Measurements from ENCODE around the gene CISD3. TPM values are rescaled to one million over a fixed set of nuclear protein-coding genes. Genes with fewer than 3 reads are reported as not detected.

The CISD3 gene
- total RNA-seq, 5 donors from 2014 or later (not counting 1 experiment from before 2014, with no cell fraction given): 10.7 to 21.5 (median 17.7) TPM

DNA sequence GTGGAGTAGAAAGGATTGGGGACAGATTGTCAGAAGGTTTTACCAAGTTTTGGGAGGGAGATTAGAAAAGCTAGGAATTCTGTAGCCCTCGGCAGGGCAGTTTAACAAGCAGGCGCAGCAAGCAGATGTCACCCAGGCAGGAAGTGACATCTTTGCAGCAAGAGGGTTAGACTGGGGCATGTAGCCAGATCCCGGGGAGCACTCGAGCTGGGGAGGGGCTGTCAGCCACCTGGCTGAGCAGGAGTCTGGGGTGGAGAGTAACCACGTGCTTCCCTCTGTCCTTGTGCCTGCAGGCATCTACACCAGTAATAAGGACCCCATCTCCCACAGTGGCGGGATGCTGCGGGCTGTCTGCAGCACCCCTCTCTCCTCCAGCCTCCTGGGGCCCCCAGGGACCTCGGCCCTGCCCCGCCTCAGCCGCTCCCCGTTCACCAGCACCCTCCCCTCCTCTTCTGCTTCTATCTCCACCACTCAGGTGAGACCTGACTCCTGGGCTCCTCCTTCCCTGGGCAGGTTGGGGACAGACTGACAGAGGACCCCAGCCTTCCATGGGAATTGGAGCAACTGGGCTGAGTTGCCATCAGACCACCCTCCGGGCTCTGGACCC, 12.9 kb upstream of the CISD3 start:
- Mint-ChIP-seq H3K9me3 (no peaks in the 10 kb centered on the region), H3K4me3 (no peak overlapping the region), H3K4me1 (peaks cover 22 to 32% (median 26%) of the 10 kb centered on the region in 3 donors), H3K27ac (peak overlapping the region; percentile 34 to 50), H3K27me3 (no peaks in the 10 kb centered on the region), H3K36me3 (peaks cover 41% of the 10 kb centered on the region)
- H3K4me1 ChIP-seq (ENCODE audit: control insufficient read depth in 1 of 2, extremely low read depth in 1 of 2, insufficient read depth in 2 of 2, low read length in 2 of 2): peaks cover 0 to 60% of the 10 kb centered on the region in 2 experiments
- ChIA-PET CTCF (no interaction called here), POLR2A (no interaction called here)
- no peaks in the 10 kb centered on the region for H3K9me3 ChIP-seq
- H3K4me3 ChIP-seq (ENCODE audit: control insufficient read depth in 1 of 2, extremely low read depth in 1 of 2, low read length in 1 of 2): no peak overlapping the region
- no peak overlapping the region for H3K27ac ChIP-seq (ENCODE audit: low read length)
- 91% methylated on average over 9 of the region's 12 CpGs for WGBS (ENCODE audit: insufficient coverage)
- H3K27me3 ChIP-seq (replicated peaks in 1 of 2; ENCODE audit: control insufficient read depth in 2 of 2, extremely low read depth in 1 of 2, insufficient read depth in 2 of 2, low read length in 1 of 2): no peaks in the 10 kb centered on the region
- no peak for DNase-seq
- peaks cover 32 to 96% of the 10 kb centered on the region in 2 donors for H3K36me3 ChIP-seq (ENCODE audit: control insufficient read depth in 2 of 2, extremely low read depth in 1 of 2, insufficient read depth in 1 of 2, low read length in 1 of 2)
- ATAC-seq (replicated peaks in 1 of 4): no peak

DNA sequence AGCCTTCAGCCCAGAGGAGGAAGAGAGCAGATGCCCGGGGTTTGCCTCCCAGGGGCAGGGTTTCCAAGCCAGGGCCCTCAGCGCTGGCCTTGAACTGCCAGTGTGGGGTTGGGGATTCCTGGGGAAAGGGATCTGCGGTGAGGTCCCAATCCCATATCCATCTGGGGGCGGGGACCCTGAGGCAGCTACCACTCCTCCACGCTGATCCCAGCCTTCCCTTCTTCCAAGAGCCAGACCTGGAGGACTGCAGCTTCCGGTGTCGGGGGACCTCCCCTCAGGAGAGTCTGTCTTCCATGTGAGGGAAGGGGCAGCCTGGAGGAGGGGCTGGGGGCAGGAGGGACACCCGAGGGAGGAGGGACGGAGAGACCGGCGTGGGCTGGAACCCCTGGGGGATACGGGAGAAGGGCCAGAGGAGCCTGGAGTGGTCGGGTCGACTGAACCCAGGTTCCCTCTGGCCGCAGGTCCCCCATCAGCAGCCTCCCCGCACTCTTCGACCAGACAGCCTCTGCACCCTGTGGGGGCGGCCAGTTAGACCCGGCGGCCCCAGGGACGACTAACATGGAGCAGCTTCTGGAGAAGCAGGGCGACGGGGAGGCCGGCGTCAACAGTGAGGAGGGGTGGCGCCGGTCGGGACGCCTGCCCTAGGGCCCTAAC, 10.7 kb upstream of the CISD3 start:
- H3K9me3 Mint-ChIP-seq: no peaks in the 10 kb centered on the region
- peaks cover 28 to 43% (median 30%) of the 10 kb centered on the region in 3 donors for H3K4me1 Mint-ChIP-seq
- H3K9me3 ChIP-seq: no peaks in the 10 kb centered on the region
- H3K27ac Mint-ChIP-seq: peak overlapping the region in 1 of 2 donors; percentile 39
- peaks cover 23 to 90% of the 10 kb centered on the region in 2 donors for H3K36me3 ChIP-seq (ENCODE audit: control insufficient read depth in 2 of 2, extremely low read depth in 1 of 2, insufficient read depth in 1 of 2, low read length in 1 of 2)
- no peak for DNase-seq
- no peak overlapping the region for H3K4me3 ChIP-seq (ENCODE audit: control insufficient read depth in 1 of 2, extremely low read depth in 1 of 2, low read length in 1 of 2)
- H3K36me3 Mint-ChIP-seq: peaks cover 37% of the 10 kb centered on the region
- WGBS (ENCODE audit: insufficient coverage): 97% methylated on average over 22 of the region's 29 CpGs
- ChIA-PET POLR2A (no interaction called here), CTCF (interaction anchor here in 1 of 2 donors (0.8 to 1.0 kb wide), 2 partner anchors 9 to 12 kb away, joined by 5 read pairs; no protein-coding TSS in a partner anchor)
- H3K27me3 ChIP-seq (replicated peaks in 1 of 2; ENCODE audit: control insufficient read depth in 2 of 2, extremely low read depth in 1 of 2, insufficient read depth in 2 of 2, low read length in 1 of 2): no peaks in the 10 kb centered on the region
- H3K4me3 Mint-ChIP-seq: no peak overlapping the region
- H3K4me1 ChIP-seq (ENCODE audit: control insufficient read depth in 1 of 2, extremely low read depth in 1 of 2, insufficient read depth in 2 of 2, low read length in 2 of 2): peaks cover 0 to 62% of the 10 kb centered on the region in 2 experiments
- no peak overlapping the region for H3K27ac ChIP-seq (ENCODE audit: low read length)
- no peak for ATAC-seq (replicated peaks in 1 of 4)
- no peaks in the 10 kb centered on the region for H3K27me3 Mint-ChIP-seq

DNA sequence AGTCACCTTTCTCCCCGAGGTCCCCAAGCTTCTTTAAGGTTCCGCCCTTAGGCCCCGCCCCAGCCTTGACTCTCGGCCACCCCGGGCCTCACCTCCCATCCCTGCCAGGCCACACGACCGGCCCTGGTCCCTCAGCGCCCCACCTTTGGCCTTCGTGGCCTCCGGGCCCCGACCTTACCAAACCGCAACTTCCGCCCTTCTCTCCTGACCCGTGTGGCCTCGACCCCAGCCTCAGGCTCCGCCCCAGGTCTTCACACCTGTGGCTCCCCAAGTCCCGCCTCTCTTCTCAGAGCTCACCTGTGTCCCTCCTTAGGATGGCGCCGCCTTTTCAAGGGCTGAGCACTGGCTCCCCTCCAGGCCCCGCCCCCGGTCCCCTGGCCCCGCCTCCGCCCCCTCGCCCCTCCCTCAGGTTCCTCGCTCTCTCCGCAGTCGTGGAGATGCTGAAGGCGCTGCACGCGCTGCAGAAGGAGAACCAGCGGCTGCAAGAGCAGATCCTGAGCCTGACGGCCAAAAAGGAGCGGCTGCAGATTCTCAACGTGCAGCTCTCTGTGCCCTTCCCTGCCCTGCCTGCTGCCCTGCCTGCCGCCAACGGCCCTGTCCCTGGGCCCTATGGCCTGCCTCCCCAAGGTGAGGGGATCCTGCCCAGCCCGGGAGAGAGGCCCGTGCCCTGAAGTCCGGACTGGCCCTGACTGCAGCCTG, 10.0 kb upstream of the CISD3 start:
- Histone ChIP-seq H3K4me3 (ENCODE audit: control insufficient read depth in 1 of 2, extremely low read depth in 1 of 2, low read length in 1 of 2) (no peak overlapping the region), H3K36me3 (ENCODE audit: control insufficient read depth in 2 of 2, extremely low read depth in 1 of 2, insufficient read depth in 1 of 2, low read length in 1 of 2) (peaks cover 26 to 89% of the 10 kb centered on the region in 2 donors), H3K27me3 (replicated peaks in 1 of 2; ENCODE audit: control insufficient read depth in 2 of 2, extremely low read depth in 1 of 2, insufficient read depth in 2 of 2, low read length in 1 of 2) (no peaks in the 10 kb centered on the region), H3K9me3 (no peaks in the 10 kb centered on the region), H3K4me1 (ENCODE audit: control insufficient read depth in 1 of 2, extremely low read depth in 1 of 2, insufficient read depth in 2 of 2, low read length in 2 of 2) (peaks cover 4 to 69% of the 10 kb centered on the region in 2 experiments), H3K27ac (ENCODE audit: low read length) (no peak overlapping the region)
- POLR2A ChIA-PET: no interaction called here
- H3K27ac Mint-ChIP-seq: peak overlapping the region in 1 of 2 donors; percentile 44
- 88% methylated on average over 32 of the region's 39 CpGs for WGBS (ENCODE audit: insufficient coverage)
- H3K9me3 Mint-ChIP-seq: no peaks in the 10 kb centered on the region
- no peak overlapping the region for H3K4me3 Mint-ChIP-seq
- no peak for DNase-seq
- peak in 1 of 4 experiments; percentile 24 for ATAC-seq (replicated peaks in 1 of 4)
- peaks cover 32% of the 10 kb centered on the region for H3K36me3 Mint-ChIP-seq
- H3K27me3 Mint-ChIP-seq: no peaks in the 10 kb centered on the region
- CTCF ChIA-PET: no interaction called here
- peaks cover 33 to 45% (median 36%) of the 10 kb centered on the region in 3 donors for H3K4me1 Mint-ChIP-seq

DNA sequence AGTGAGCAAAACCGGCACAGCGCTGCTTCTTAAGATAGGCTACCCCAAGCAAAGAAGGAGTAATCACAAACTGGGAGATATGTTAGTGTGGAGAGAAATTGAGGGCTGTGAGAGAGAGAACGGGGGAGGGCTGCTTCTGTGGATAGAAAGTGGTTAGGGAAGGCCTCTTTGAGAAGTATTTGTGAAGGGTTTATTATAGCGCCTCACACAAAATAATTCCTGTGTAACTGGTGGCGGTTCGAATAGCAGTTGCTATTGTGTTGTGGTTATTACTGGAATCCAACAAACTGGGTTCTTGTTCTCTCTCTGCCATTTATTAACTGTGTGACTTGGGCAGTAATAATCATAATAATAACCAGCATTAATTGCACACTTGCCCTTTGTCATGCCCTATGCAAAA, 9.2 kb upstream of the CISD3 start:
- Histone ChIP-seq H3K27me3 (replicated peaks in 1 of 2; ENCODE audit: control insufficient read depth in 2 of 2, extremely low read depth in 1 of 2, insufficient read depth in 2 of 2, low read length in 1 of 2) (no peaks in the 10 kb centered on the region), H3K27ac (ENCODE audit: low read length) (no peak overlapping the region), H3K9me3 (no peaks in the 10 kb centered on the region), H3K36me3 (ENCODE audit: control insufficient read depth in 2 of 2, extremely low read depth in 1 of 2, insufficient read depth in 1 of 2, low read length in 1 of 2) (peaks cover 19 to 83% of the 10 kb centered on the region in 2 donors), H3K4me1 (ENCODE audit: control insufficient read depth in 1 of 2, extremely low read depth in 1 of 2, insufficient read depth in 2 of 2, low read length in 2 of 2) (peaks cover 6 to 72% of the 10 kb centered on the region in 2 experiments), H3K4me3 (ENCODE audit: control insufficient read depth in 1 of 2, extremely low read depth in 1 of 2, low read length in 1 of 2) (no peak overlapping the region)
- peak overlapping the region; percentile 14 to 44 for H3K27ac Mint-ChIP-seq
- no peaks in the 10 kb centered on the region for H3K27me3 Mint-ChIP-seq
- CTCF ChIA-PET: no interaction called here
- H3K9me3 Mint-ChIP-seq: no peaks in the 10 kb centered on the region
- peaks cover 36 to 50% (median 43%) of the 10 kb centered on the region in 3 donors for H3K4me1 Mint-ChIP-seq
- DNase-seq: no peak
- 95% methylated on average over 3 of the region's 6 CpGs for WGBS (ENCODE audit: insufficient coverage)
- ATAC-seq (replicated peaks in 1 of 4): no peak
- POLR2A ChIA-PET: no interaction called here
- no peak overlapping the region for H3K4me3 Mint-ChIP-seq
- H3K36me3 Mint-ChIP-seq: peaks cover 24% of the 10 kb centered on the region

DNA sequence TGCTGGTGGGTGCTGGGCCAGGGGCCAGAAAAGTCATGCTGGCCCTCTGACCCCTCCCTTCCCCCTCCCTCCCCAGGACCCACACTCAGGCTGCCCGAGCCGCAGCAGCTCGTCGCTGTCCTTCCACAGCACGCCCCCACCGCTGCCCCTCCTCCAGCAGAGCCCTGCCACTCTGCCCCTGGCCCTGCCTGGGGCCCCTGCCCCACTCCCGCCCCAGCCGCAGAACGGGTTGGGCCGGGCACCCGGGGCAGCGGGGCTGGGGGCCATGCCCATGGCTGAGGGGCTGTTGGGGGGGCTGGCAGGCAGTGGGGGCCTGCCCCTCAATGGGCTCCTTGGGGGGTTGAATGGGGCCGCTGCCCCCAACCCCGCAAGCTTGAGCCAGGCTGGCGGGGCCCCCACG, 8.3 kb upstream of the CISD3 start:
- no peak overlapping the region for H3K27ac Mint-ChIP-seq
- Histone ChIP-seq H3K27ac (ENCODE audit: low read length) (no peak overlapping the region), H3K4me1 (ENCODE audit: control insufficient read depth in 1 of 2, extremely low read depth in 1 of 2, insufficient read depth in 2 of 2, low read length in 2 of 2) (peaks cover 8 to 76% of the 10 kb centered on the region in 2 experiments), H3K36me3 (ENCODE audit: control insufficient read depth in 2 of 2, extremely low read depth in 1 of 2, insufficient read depth in 1 of 2, low read length in 1 of 2) (peaks cover 12 to 75% of the 10 kb centered on the region in 2 donors), H3K27me3 (replicated peaks in 1 of 2; ENCODE audit: control insufficient read depth in 2 of 2, extremely low read depth in 1 of 2, insufficient read depth in 2 of 2, low read length in 1 of 2) (no peaks in the 10 kb centered on the region), H3K4me3 (ENCODE audit: control insufficient read depth in 1 of 2, extremely low read depth in 1 of 2, low read length in 1 of 2) (no peak overlapping the region), H3K9me3 (no peaks in the 10 kb centered on the region)
- peaks cover 21% of the 10 kb centered on the region for H3K36me3 Mint-ChIP-seq
- no peak for DNase-seq
- no peak for ATAC-seq (replicated peaks in 1 of 4)
- peaks cover 41 to 55% (median 50%) of the 10 kb centered on the region in 3 donors for H3K4me1 Mint-ChIP-seq
- no peaks in the 10 kb centered on the region for H3K9me3 Mint-ChIP-seq
- POLR2A ChIA-PET: no interaction called here
- CTCF ChIA-PET: interaction anchor here in 1 of 2 donors (0.6 kb wide), 1 partner anchor 303 kb away, joined by 3 read pairs; no protein-coding TSS in a partner anchor
- no peak overlapping the region for H3K4me3 Mint-ChIP-seq
- no peaks in the 10 kb centered on the region for H3K27me3 Mint-ChIP-seq
- 98% methylated on average over 6 of the region's 16 CpGs for WGBS (ENCODE audit: insufficient coverage)

DNA sequence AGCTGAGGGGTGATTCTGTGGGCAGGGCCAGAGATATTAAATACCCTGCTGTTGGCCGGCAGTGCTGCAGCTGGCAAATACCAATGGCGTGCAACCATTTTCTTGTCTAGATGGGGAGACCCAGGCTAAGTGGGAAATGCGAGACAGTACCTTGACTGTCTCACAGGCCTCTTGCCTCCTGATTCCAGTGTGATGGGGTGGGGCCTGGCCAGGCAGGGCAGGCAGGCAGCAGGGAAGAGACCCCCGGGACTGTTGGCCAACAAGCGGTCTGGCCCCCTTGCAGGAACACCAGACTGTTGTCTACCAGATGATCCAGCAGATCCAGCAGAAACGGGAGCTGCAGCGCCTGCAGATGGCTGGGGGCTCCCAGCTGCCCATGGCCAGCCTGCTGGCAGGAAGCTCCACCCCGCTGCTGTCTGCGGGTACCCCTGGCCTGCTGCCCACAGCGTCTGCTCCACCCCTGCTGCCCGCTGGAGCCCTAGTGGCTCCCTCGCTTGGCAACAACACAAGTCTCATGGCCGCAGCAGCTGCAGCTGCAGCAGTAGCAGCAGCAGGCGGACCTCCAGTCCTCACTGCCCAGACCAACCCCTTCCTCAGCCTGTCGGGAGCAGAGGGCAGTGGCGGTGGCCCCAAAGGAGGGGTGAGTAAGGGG, 5.7 kb upstream of the CISD3 start:
- Histone ChIP-seq H3K9me3 (no peaks in the 10 kb centered on the region), H3K27me3 (replicated peaks in 1 of 2; ENCODE audit: control insufficient read depth in 2 of 2, extremely low read depth in 1 of 2, insufficient read depth in 2 of 2, low read length in 1 of 2) (no peaks in the 10 kb centered on the region), H3K4me1 (ENCODE audit: control insufficient read depth in 1 of 2, extremely low read depth in 1 of 2, insufficient read depth in 2 of 2, low read length in 2 of 2) (peaks cover 28 to 84% of the 10 kb centered on the region in 2 experiments), H3K36me3 (ENCODE audit: control insufficient read depth in 2 of 2, extremely low read depth in 1 of 2, insufficient read depth in 1 of 2, low read length in 1 of 2) (peaks cover 6 to 50% of the 10 kb centered on the region in 2 donors), H3K4me3 (ENCODE audit: control insufficient read depth in 1 of 2, extremely low read depth in 1 of 2, low read length in 1 of 2) (no peak overlapping the region), H3K27ac (ENCODE audit: low read length) (peak overlapping the region; percentile 40)
- Mint-ChIP-seq H3K4me3 (peak overlapping the region in 1 of 3 donors; percentile 9), H3K4me1 (peaks cover 59 to 71% (median 61%) of the 10 kb centered on the region in 3 donors), H3K36me3 (peaks cover 5% of the 10 kb centered on the region), H3K27ac (peak overlapping the region; percentile 58 to 78), H3K9me3 (no peaks in the 10 kb centered on the region), H3K27me3 (no peaks in the 10 kb centered on the region)
- ChIA-PET CTCF (no interaction called here), POLR2A (no interaction called here)
- WGBS (ENCODE audit: insufficient coverage): 85% methylated on average over 7 of the region's 16 CpGs
- DNase-seq (peak in 1 of 35 experiments; percentile 17), ATAC-seq (replicated peaks in 1 of 4) (no peak)

Data from T-cell (primary cell).